Activated naive CD4-positive, alpha-beta T cell treated with anti-CD3 and anti-CD28 coated beads, Interleukin-2, amount 50 U/mL, for 24 hours (primary cell): ENCODE measurements around the gene RIBC2.
"Not testable (repeated sequence)": the region's sequence is repeated elsewhere in the genome, so short reads cannot be mapped to it uniquely, and the experiment has no call there.

Source experiments
- H3K27ac Mint-ChIP-seq: one replicate; pipeline ENCODE4 v1.8.0; 2021; ENCODE audit warnings: mild to moderate bottlenecking, mixed read lengths
- H3K27me3 Mint-ChIP-seq: one replicate; pipeline ENCODE4 v1.8.0; 2021; ENCODE audit warnings: mixed read lengths
- H3K36me3 Mint-ChIP-seq: one replicate; pipeline ENCODE4 v1.8.0; 2021; ENCODE audit warnings: mixed read lengths
- H3K4me1 Mint-ChIP-seq: one replicate; pipeline ENCODE4 v1.8.0; 2021; ENCODE audit warnings: mixed read lengths
- H3K4me3 Mint-ChIP-seq: one replicate; pipeline ENCODE4 v1.8.0; 2021; ENCODE audit warnings: mild to moderate bottlenecking, mixed read lengths
- H3K9me3 Mint-ChIP-seq: one replicate; pipeline ENCODE4 v1.8.0; 2021; ENCODE audit warnings: mixed read lengths

The RIBC2 gene

GRCh38 chr22:45413368-45414211, at the start of gene RIBC2, which contains the start of gene SMC1B:
RIBC2 (plus strand) TSS chr22:45413693; CDS start chr22:45413887, 194 bp downstream.
SMC1B (minus strand) TSS chr22:45413599; CDS start chr22:45413567, 32 bp downstream.
- H3K27me3 Mint-ChIP-seq: no peaks in the 10 kb centered on the region
- H3K27ac Mint-ChIP-seq: peak within 1 kb of the TSS; percentile 41
- H3K36me3 Mint-ChIP-seq: no peaks in the 10 kb centered on the region
- peaks cover 7% of the 10 kb centered on the region for H3K4me1 Mint-ChIP-seq
- no peaks in the 10 kb centered on the region for H3K9me3 Mint-ChIP-seq
- peak within 1 kb of the TSS; percentile 83 for H3K4me3 Mint-ChIP-seq

GRCh38 chr22:45366713-45367112, 46.8 kb upstream of the RIBC2 start:
- Mint-ChIP-seq H3K27ac (no peak overlapping the region), H3K27me3 (no peaks in the 10 kb centered on the region), H3K4me3 (no peak overlapping the region), H3K36me3 (peaks cover 4% of the 10 kb centered on the region), H3K4me1 (no peaks in the 10 kb centered on the region), H3K9me3 (peaks cover 7% of the 10 kb centered on the region)

- not testable (repeated sequence) for H3K27me3 Mint-ChIP-seq, H3K9me3 Mint-ChIP-seq, H3K27ac Mint-ChIP-seq, H3K36me3 Mint-ChIP-seq, H3K4me3 Mint-ChIP-seq, H3K4me1 Mint-ChIP-seq
These were observed 39.9 kb upstream of the RIBC2 start for GRCh38 chr22:45373592-45373991.

- Mint-ChIP-seq H3K4me1 (no peaks in the 10 kb centered on the region), H3K9me3 (no peaks in the 10 kb centered on the region), H3K36me3 (no peaks in the 10 kb centered on the region), H3K27ac (no peak overlapping the region), H3K4me3 (no peak overlapping the region), H3K27me3 (peaks cover 2% of the 10 kb centered on the region)
These were observed 37.5 kb upstream of the RIBC2 start for GRCh38 chr22:45376009-45376408.

GRCh38 chr22:45376703-45377102, 36.8 kb upstream of the RIBC2 start:
- H3K4me1 Mint-ChIP-seq: no peaks in the 10 kb centered on the region
- no peaks in the 10 kb centered on the region for H3K9me3 Mint-ChIP-seq
- H3K27me3 Mint-ChIP-seq: peaks cover 2% of the 10 kb centered on the region
- no peak overlapping the region for H3K4me3 Mint-ChIP-seq
- no peaks in the 10 kb centered on the region for H3K36me3 Mint-ChIP-seq
- H3K27ac Mint-ChIP-seq: no peak overlapping the region

- Mint-ChIP-seq H3K27ac (no peak overlapping the region), H3K27me3 (no peaks in the 10 kb centered on the region), H3K9me3 (no peaks in the 10 kb centered on the region), H3K4me3 (no peak overlapping the region), H3K36me3 (no peaks in the 10 kb centered on the region), H3K4me1 (no peaks in the 10 kb centered on the region)
These were observed 32.1 kb upstream of the RIBC2 start for GRCh38 chr22:45381348-45381747.

- no peaks in the 10 kb centered on the region for H3K9me3 Mint-ChIP-seq
- H3K27ac Mint-ChIP-seq: no peak overlapping the region
- H3K27me3 Mint-ChIP-seq: no peaks in the 10 kb centered on the region
- no peaks in the 10 kb centered on the region for H3K4me1 Mint-ChIP-seq
- no peaks in the 10 kb centered on the region for H3K36me3 Mint-ChIP-seq
- H3K4me3 Mint-ChIP-seq: no peak overlapping the region
These were observed 23.9 kb upstream of the RIBC2 start for GRCh38 chr22:45389546-45389945.

GRCh38 chr22:45397806-45398205, 15.7 kb upstream of the RIBC2 start:
- H3K27me3 Mint-ChIP-seq: no peaks in the 10 kb centered on the region
- no peaks in the 10 kb centered on the region for H3K36me3 Mint-ChIP-seq
- no peaks in the 10 kb centered on the region for H3K9me3 Mint-ChIP-seq
- no peaks in the 10 kb centered on the region for H3K4me1 Mint-ChIP-seq
- no peak overlapping the region for H3K4me3 Mint-ChIP-seq
- no peak overlapping the region for H3K27ac Mint-ChIP-seq

GRCh38 chr22:45398214-45398613, 15.3 kb upstream of the RIBC2 start:
- Mint-ChIP-seq H3K4me1 (no peaks in the 10 kb centered on the region), H3K36me3 (no peaks in the 10 kb centered on the region), H3K9me3 (no peaks in the 10 kb centered on the region), H3K27me3 (no peaks in the 10 kb centered on the region), H3K4me3 (no peak overlapping the region), H3K27ac (no peak overlapping the region)

GRCh38 chr22:45399712-45400445, 13.6 kb upstream of the RIBC2 start:
- Mint-ChIP-seq H3K27me3 (no peaks in the 10 kb centered on the region), H3K4me1 (no peaks in the 10 kb centered on the region), H3K4me3 (no peak overlapping the region), H3K9me3 (no peaks in the 10 kb centered on the region), H3K36me3 (no peaks in the 10 kb centered on the region), H3K27ac (no peak overlapping the region)

- Mint-ChIP-seq H3K36me3 (peaks cover 2% of the 10 kb centered on the region), H3K4me3 (no peak overlapping the region), H3K4me1 (no peaks in the 10 kb centered on the region), H3K9me3 (peaks cover 4% of the 10 kb centered on the region), H3K27ac (no peak overlapping the region), H3K27me3 (no peaks in the 10 kb centered on the region)
These were observed 11.0 kb upstream of the RIBC2 start for GRCh38 chr22:45402466-45402985.

- H3K4me1 Mint-ChIP-seq: no peaks in the 10 kb centered on the region
- H3K9me3 Mint-ChIP-seq: peaks cover 9% of the 10 kb centered on the region
- no peak overlapping the region for H3K27ac Mint-ChIP-seq
- H3K4me3 Mint-ChIP-seq: no peak overlapping the region
- peaks cover 5% of the 10 kb centered on the region for H3K36me3 Mint-ChIP-seq
- no peaks in the 10 kb centered on the region for H3K27me3 Mint-ChIP-seq
These were observed 5.7 kb upstream of the RIBC2 start for GRCh38 chr22:45407793-45408192.

- H3K9me3 Mint-ChIP-seq: peaks cover under 1% of the 10 kb centered on the region
- H3K4me1 Mint-ChIP-seq: peaks cover 7% of the 10 kb centered on the region
These were observed 503 bp upstream of the RIBC2 start for GRCh38 chr22:45413013-45413367.

GRCh38 chr22:45418056-45418769, 4.7 kb downstream of the RIBC2 start:
- peak overlapping the region; percentile 7 for H3K27ac Mint-ChIP-seq
- peaks cover 7% of the 10 kb centered on the region for H3K4me1 Mint-ChIP-seq
- H3K27me3 Mint-ChIP-seq: no peaks in the 10 kb centered on the region
- no peaks in the 10 kb centered on the region for H3K9me3 Mint-ChIP-seq
- no peaks in the 10 kb centered on the region for H3K36me3 Mint-ChIP-seq
- no peak overlapping the region for H3K4me3 Mint-ChIP-seq

More at GRCh38 chr22:45413013-45413367, 503 bp upstream of the RIBC2 start:
- H3K27ac Mint-ChIP-seq: no peak overlapping the region
- H3K36me3 Mint-ChIP-seq: no peaks in the 10 kb centered on the region
- H3K27me3 Mint-ChIP-seq: no peaks in the 10 kb centered on the region
- peak overlapping the region; percentile 58 for H3K4me3 Mint-ChIP-seq

GRCh38 chr22:45418770-45419138, 5.3 kb downstream of the RIBC2 start:
- no peak overlapping the region for H3K4me3 Mint-ChIP-seq
- H3K4me1 Mint-ChIP-seq: peaks cover 4% of the 10 kb centered on the region
- H3K27me3 Mint-ChIP-seq: no peaks in the 10 kb centered on the region
- H3K36me3 Mint-ChIP-seq: no peaks in the 10 kb centered on the region
- peak overlapping the region; percentile 7 for H3K27ac Mint-ChIP-seq
- H3K9me3 Mint-ChIP-seq: no peaks in the 10 kb centered on the region
